RWPE2 (cell line): ENCODE measurements around the gene ADD1.

Experiments
- ATAC-seq: fragments of 200-7000 bp; cut with Tn5 transposase; 3 replicates; pipeline ENCODE4 v1.9.1; 2021; ENCODE audit warnings: low read depth
- DNase-seq: peaks from one replicate; pipeline ENCODE4 v3.0.0-alpha.2; 2020; ENCODE audit warnings: low spot score
- H3K27ac ChIP-seq: fragments of 450-650 bp; 2 replicates; pipeline ENCODE4 v1.5.1; 2017; ENCODE audit warnings: mild to moderate bottlenecking; ENCODE audit not compliant: poor library complexity, severe bottlenecking
- H3K27me3 ChIP-seq: fragments of 250-450 bp; sonication (Bioruptor Pico); 2 replicates; pipeline ENCODE4 v1.5.1; 2021; ENCODE audit warnings: mild to moderate bottlenecking, moderate library complexity; ENCODE audit not compliant: insufficient read depth, poor library complexity, severe bottlenecking
- H3K36me3 ChIP-seq: fragments of 250-450 bp; sonication (Bioruptor Pico); 2 replicates; pipeline ENCODE4 v1.5.1; 2020; ENCODE audit warnings: low read depth, mild to moderate bottlenecking, moderate library complexity
- H3K4me1 ChIP-seq: fragments of 250-450 bp; sonication (Bioruptor Pico); 2 replicates; pipeline ENCODE4 v1.5.1; 2021; ENCODE audit warnings: mild to moderate bottlenecking, moderate library complexity; ENCODE audit not compliant: insufficient read depth, poor library complexity, severe bottlenecking
- H3K4me3 ChIP-seq: fragments of 250-450 bp; sonication (Bioruptor Pico); 2 replicates; pipeline ENCODE4 v1.5.1; 2021; ENCODE audit warnings: mild to moderate bottlenecking, moderate library complexity; ENCODE audit not compliant: severe bottlenecking
- H3K9me3 ChIP-seq: fragments of 250-450 bp; sonication (Bioruptor Pico); 2 replicates; pipeline ENCODE4 v1.5.1; 2021; ENCODE audit warnings: mild to moderate bottlenecking, moderate library complexity; ENCODE audit not compliant: severe bottlenecking
- TF ChIP-seq, protein P1 (sequence below): fragments of 450-650 bp; IDR thresholded peaks from one replicate; pipeline ENCODE4 v1.5.1; 2017; ENCODE audit warnings: mild to moderate bottlenecking, moderate library complexity; ENCODE audit not compliant: poor library complexity, severe bottlenecking

The ADD1 gene

GRCh38 chr4:2964706-2965258, 121.1 kb downstream of the ADD1 start:
- no peaks in the 10 kb centered on the region for H3K27me3 ChIP-seq
- ATAC-seq: no peak
- no peak for DNase-seq
- TF ChIP-seq, protein P1, sequence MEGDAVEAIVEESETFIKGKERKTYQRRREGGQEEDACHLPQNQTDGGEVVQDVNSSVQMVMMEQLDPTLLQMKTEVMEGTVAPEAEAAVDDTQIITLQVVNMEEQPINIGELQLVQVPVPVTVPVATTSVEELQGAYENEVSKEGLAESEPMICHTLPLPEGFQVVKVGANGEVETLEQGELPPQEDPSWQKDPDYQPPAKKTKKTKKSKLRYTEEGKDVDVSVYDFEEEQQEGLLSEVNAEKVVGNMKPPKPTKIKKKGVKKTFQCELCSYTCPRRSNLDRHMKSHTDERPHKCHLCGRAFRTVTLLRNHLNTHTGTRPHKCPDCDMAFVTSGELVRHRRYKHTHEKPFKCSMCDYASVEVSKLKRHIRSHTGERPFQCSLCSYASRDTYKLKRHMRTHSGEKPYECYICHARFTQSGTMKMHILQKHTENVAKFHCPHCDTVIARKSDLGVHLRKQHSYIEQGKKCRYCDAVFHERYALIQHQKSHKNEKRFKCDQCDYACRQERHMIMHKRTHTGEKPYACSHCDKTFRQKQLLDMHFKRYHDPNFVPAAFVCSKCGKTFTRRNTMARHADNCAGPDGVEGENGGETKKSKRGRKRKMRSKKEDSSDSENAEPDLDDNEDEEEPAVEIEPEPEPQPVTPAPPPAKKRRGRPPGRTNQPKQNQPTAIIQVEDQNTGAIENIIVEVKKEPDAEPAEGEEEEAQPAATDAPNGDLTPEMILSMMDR: no peak
- H3K27ac ChIP-seq: no peak overlapping the region
- peaks cover 4% of the 10 kb centered on the region for H3K4me1 ChIP-seq
- no peak overlapping the region for H3K4me3 ChIP-seq
- peaks cover 11% of the 10 kb centered on the region for H3K36me3 ChIP-seq
- H3K9me3 ChIP-seq: no peaks in the 10 kb centered on the region

DNA sequence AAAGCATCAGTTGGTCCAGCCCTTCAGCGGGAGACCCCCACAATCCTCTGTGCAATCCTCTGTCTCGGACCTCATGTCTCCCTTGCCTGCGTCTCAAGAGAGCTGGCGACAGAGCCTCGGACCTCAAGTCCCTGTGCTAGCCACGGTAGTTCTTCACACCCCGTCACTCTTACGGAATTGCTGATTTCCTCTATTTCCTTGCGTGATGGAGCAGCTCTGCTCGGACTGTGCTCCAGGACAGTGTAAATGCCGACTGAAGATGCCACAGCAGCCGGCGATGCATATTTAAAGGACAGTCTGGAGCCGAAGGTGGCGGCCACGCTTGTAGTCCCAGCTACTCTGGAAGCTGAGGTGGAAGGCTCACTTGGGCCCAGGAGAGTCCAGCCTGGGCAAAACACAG, 121.6 kb downstream of the ADD1 start:
- no peaks in the 10 kb centered on the region for H3K9me3 ChIP-seq
- H3K4me1 ChIP-seq: peaks cover 4% of the 10 kb centered on the region
- no peaks in the 10 kb centered on the region for H3K27me3 ChIP-seq
- no peak for DNase-seq
- TF ChIP-seq, protein P1: no peak
- ATAC-seq: no peak
- no peak overlapping the region for H3K27ac ChIP-seq
- H3K36me3 ChIP-seq: peaks cover 8% of the 10 kb centered on the region
- H3K4me3 ChIP-seq: no peak overlapping the region

DNA sequence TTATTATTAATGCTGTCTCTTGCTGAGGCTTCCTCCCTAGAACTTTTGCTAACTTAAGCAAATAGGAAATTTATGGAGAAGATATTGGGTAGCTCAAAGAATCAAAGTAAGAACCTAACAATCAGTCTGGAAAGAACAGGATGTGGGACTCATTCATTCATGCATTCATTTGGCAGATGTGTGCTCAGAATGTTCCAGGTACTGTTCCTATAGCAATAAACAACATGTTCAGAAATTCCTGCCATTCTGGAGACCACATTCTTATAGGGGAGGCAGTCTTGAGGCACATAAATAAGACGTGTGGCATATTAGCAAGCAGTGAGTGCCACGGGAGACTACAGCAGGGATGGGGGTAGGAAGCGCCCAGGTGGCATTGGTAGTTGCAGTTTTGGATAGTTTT, 124.7 kb downstream of the ADD1 start:
- Histone ChIP-seq H3K4me3 (no peak overlapping the region), H3K27me3 (no peaks in the 10 kb centered on the region), H3K9me3 (no peaks in the 10 kb centered on the region), H3K27ac (no peak overlapping the region), H3K36me3 (no peaks in the 10 kb centered on the region), H3K4me1 (no peaks in the 10 kb centered on the region)
- ATAC-seq: no peak
- TF ChIP-seq, protein P1: no peak
- DNase-seq: no peak

- DNase-seq: no peak
- Histone ChIP-seq H3K36me3 (no peaks in the 10 kb centered on the region), H3K27me3 (no peaks in the 10 kb centered on the region)
These were observed 127.6 kb downstream of the ADD1 start for GRCh38 chr4:2971275-2971674.

More at GRCh38 chr4:2971275-2971674, 127.6 kb downstream of the ADD1 start:
- TF ChIP-seq, protein P1: no peak
- ATAC-seq: no peak
- H3K9me3 ChIP-seq: no peaks in the 10 kb centered on the region
- no peak overlapping the region for H3K27ac ChIP-seq
- no peaks in the 10 kb centered on the region for H3K4me1 ChIP-seq
- H3K4me3 ChIP-seq: no peak overlapping the region
